GM12878 (cell line): ENCODE results near the gene RET. TPM values are rescaled to one million over a fixed set of nuclear protein-coding genes. Genes with fewer than 3 reads are reported as not detected.

ENCODE experiments used
- ATAC-seq: fragments of 200-7000 bp; cut with Tn5 transposase; 3 replicates; pipeline ENCODE4 v1.9.1; 2020; ENCODE audit warnings: mild to moderate bottlenecking, moderate library complexity
- BruUV-seq: library from RNA; stranded (reverse); fragments of 400-500 nt; replicated peaks from 2 replicates; lab custom pipeline; 2021; lab: Mats Ljungman, UMichigan
- CTCF ChIA-PET: fragments of 300-600 bp; sonication (Branson Sonifier 250); formaldehyde crosslinking; extraction: SDS; loops from one replicate; lab custom pipeline; 2021; ENCODE audit warnings: inconsistent platforms; lab: Yijun Ruan, JAX
- POLR2A ChIA-PET: fragments of 350-600 bp; formaldehyde crosslinking; extraction: SDS; loops from one replicate; lab custom pipeline; 2021; ENCODE audit warnings: inconsistent platforms; lab: Charles Lee
- RAD21 ChIA-PET: fragments of 300-600 bp; sonication (Branson Sonifier 250); formaldehyde crosslinking; loops from one replicate; lab custom pipeline; 2023; ENCODE audit warnings: antibody characterized with exemption; ENCODE audit not compliant: unreplicated experiment; lab: Charles Lee
- SMC1A ChIA-PET: fragments of 300-600 bp; sonication (Branson Sonifier 250); formaldehyde crosslinking; loops from one replicate; lab custom pipeline; 2023; ENCODE audit not compliant: unreplicated experiment, uncharacterized antibody; lab: Charles Lee
- DNase-seq: peaks from one replicate; pipeline ENCODE4 v3.0.0-alpha.2; 2011; ENCODE audit warnings: low read depth, low spot score
- FAIRE-seq: peaks from 3 replicates; lab custom pipeline; 2011; peaks lifted over from hg19 to GRCh38; lab: Jason Lieb, UNC
- H2AFZ ChIP-seq: 2 replicates; pipeline ENCODE4 v1.6.0; 2011; ENCODE audit warnings: low read depth, low read length, control low read depth; ENCODE audit not compliant: control insufficient read depth
- H3K27ac ChIP-seq: 2 replicates; pipeline ENCODE4 v1.5.1; 2011; ENCODE audit warnings: control low read depth; ENCODE audit not compliant: control insufficient read depth, insufficient read depth
- H3K27me3 ChIP-seq, 2 experiments: replicated peaks in 1 of 2; 2 replicates each; pipeline versions ENCODE4 v1.6.0 to v1.6.1; 2011; ENCODE audit warnings: low read length in 1 of 2; ENCODE audit not compliant: control insufficient read depth in 2 of 2, insufficient read depth in 2 of 2
- H3K36me3 ChIP-seq, 2 experiments: 2 replicates each; pipeline ENCODE4 v1.5.1; 2011; ENCODE audit warnings: low read length in 1 of 2; ENCODE audit not compliant: control insufficient read depth in 2 of 2, insufficient read depth in 2 of 2
- H3K4me1 ChIP-seq: 2 replicates; pipeline ENCODE4 v1.6.1; 2011; ENCODE audit warnings: mild to moderate bottlenecking, low read length, moderate library complexity, mixed read lengths; ENCODE audit not compliant: control insufficient read depth, insufficient read depth
- H3K4me2 ChIP-seq: 2 replicates; pipeline ENCODE4 v1.6.0; 2011; ENCODE audit warnings: control low read depth; ENCODE audit not compliant: control insufficient read depth, insufficient read depth
- H3K4me3 ChIP-seq: fragments of 200-600 bp; sonication (generic); 2 replicates; pipeline ENCODE4 v1.5.1; 2016
- H3K79me2 ChIP-seq: 2 replicates; pipeline ENCODE4 v1.6.0; 2011; ENCODE audit warnings: low read length; ENCODE audit not compliant: control insufficient read depth, insufficient read depth
- H3K9ac ChIP-seq: 2 replicates; pipeline ENCODE4 v1.8.0; 2011; ENCODE audit warnings: low read length, control low read depth, mixed read lengths; ENCODE audit not compliant: control insufficient read depth, insufficient read depth
- H3K9me3 ChIP-seq: replicated peaks from 3 replicates; pipeline ENCODE4 v1.5.1; 2011; ENCODE audit warnings: mild to moderate bottlenecking, low read length; ENCODE audit not compliant: control insufficient read depth, insufficient read depth
- H4K20me1 ChIP-seq: 2 replicates; pipeline ENCODE4 v1.6.0; 2011; ENCODE audit not compliant: control insufficient read depth, insufficient read depth
- CEBPZ ChIP-seq: fragments of 150-350 bp; IDR thresholded peaks from 2 replicates; pipeline ENCODE4 v1.6.1; 2016; ENCODE audit warnings: low read depth, low read length
- MEF2A ChIP-seq: IDR thresholded peaks from 2 replicates; pipeline ENCODE4 v1.6.1; 2011; ENCODE audit warnings: low read depth, mild to moderate bottlenecking, low read length, moderate library complexity; ENCODE audit not compliant: insufficient read depth
- MEF2B ChIP-seq: fragments of 450-650 bp; IDR thresholded peaks from 2 replicates; pipeline ENCODE4 v1.6.1; 2018; ENCODE audit warnings: mild to moderate bottlenecking, moderate library complexity; ENCODE audit not compliant: partially characterized antibody, poor library complexity, severe bottlenecking
- SRF ChIP-seq, 2 experiments: IDR thresholded peaks; 2 replicates each; pipeline ENCODE4 v1.6.1; 2011; ENCODE audit warnings: low read depth in 2 of 2, low read length in 2 of 2, mild to moderate bottlenecking in 1 of 2, moderate library complexity in 1 of 2
- ZBTB4 ChIP-seq: fragments of 450-650 bp; formaldehyde crosslinking; IDR thresholded peaks from 2 replicates; pipeline ENCODE4 v1.4.0; 2022; ENCODE audit warnings: mild to moderate bottlenecking, moderate library complexity
- ZZZ3 ChIP-seq: IDR thresholded peaks from 2 replicates; pipeline ENCODE4 v1.6.1; 2011; ENCODE audit warnings: low read depth; ENCODE audit not compliant: control insufficient read depth, insufficient read length
- WGBS: methylation state at CpG from one replicate; pipeline ENCODE4 v1.1.6; 2016; ENCODE audit warnings: low lambda C conversion rate; ENCODE audit not compliant: insufficient replicate concordance, insufficient coverage; ENCODE audit errors: missing lambda C conversion rate; 5-methylcytosine and 5-hydroxymethylcytosine counted together
- in situ Hi-C: fragments of 300-500 bp; cut with MboI; formaldehyde crosslinking; loops from 9 replicates; pipeline ENCODE4 v1.14.3; 2018; ENCODE audit warnings: mixed read lengths
- intact Hi-C: fragments of 100-400 bp; cut with micrococcal nuclease; formaldehyde crosslinking; loops from one replicate; pipeline ENCODE4 v1.14.2; 2022; ENCODE audit not compliant: unreplicated experiment
- polyA plus RNA-seq, 11 experiments: library from polyadenylated mRNA; depleted of rRNA in 4 of 11; unstranded in 6 of 11; stranded (reverse) in 5 of 11; fragments of >200 nt; fragmentation: Nextera tagmentation in 4 of 11; fragmentation: Illumina TruSeq in 1 of 11; extraction: Ambion mirVana in 4 of 11; extraction: Trizol in 1 of 11; gene quantifications; 1 replicate in 1 of 11; 2 replicates in 10 of 11; pipeline versions ENCODE4 v1.2.1 to v1.2.3, GENCODE V29; 2011 to 2016; ENCODE audit warnings: inconsistent platforms in 2 of 11, missing spikeins in 2 of 11, low read depth in 1 of 11
- total RNA-seq, 4 experiments: library from RNA; depleted of rRNA in 3 of 4; stranded (reverse); fragments of >200 nt in 3 of 4; fragmentation: Illumina TruSeq in 1 of 4; extraction: Trizol in 1 of 4; gene quantifications; 2 replicates each; pipeline versions ENCODE4 v1.2.1 to v1.2.3, GENCODE V29; 2013 to 2021

The RET gene
- total and polyA plus RNA-seq, 10 of the 15 experiments (the other 5 are each of a cell fraction or from before 2014, with no cell fraction given): not detected

- in situ Hi-C loops (no loop called here), intact Hi-C loops (no loop called here)
- Histone ChIP-seq H3K79me2 (no peaks in the 10 kb centered on the region), H3K4me2 (no peak overlapping the region), H3K27ac (no peak overlapping the region), H3K4me1 (no peaks in the 10 kb centered on the region), H3K9ac (no peak overlapping the region), H3K9me3 (no peaks in the 10 kb centered on the region; the same call in 2 of the 3 replicates), H3K4me3 (no peak overlapping the region), H4K20me1 (no peaks in the 10 kb centered on the region), H2AFZ (no peak overlapping the region), H3K36me3 (no peaks in the 10 kb centered on the region), H3K27me3 (no peaks in the 10 kb centered on the region)
- DNase-seq: no peak
- FAIRE-seq: no peak
- ChIA-PET POLR2A (no interaction called here), CTCF (no interaction called here), SMC1A (no interaction called here), RAD21 (no interaction called here)
- TF ChIP-seq ZBTB4 (CRISPR knock-in tag) (no peak), MEF2B (no peak), ZZZ3 (no peak), MEF2A (no peak), CEBPZ (no peak), SRF (IDR thresholded peaks at IDR 0.05; ENCODE audit: low read depth in 2 of 2, low read length in 2 of 2) (no peak)
- BruUV-seq: no TSS peak
- ATAC-seq: no peak
- 17% methylated on average over 7 of the region's 7 CpGs for WGBS
Observed at GRCh38 chr10:43029043-43029442, 47.8 kb upstream of the RET start.
